ENCODE data around the gene SENP6. TPM values are rescaled to one million over a fixed set of nuclear protein-coding genes. Genes with fewer than 3 reads are reported as not detected.
"Not testable (repeated sequence)": the region's sequence is repeated elsewhere in the genome, so short reads cannot be mapped to it uniquely, and the experiment has no call there.

The SENP6 gene
- total RNA-seq, 1 experiment from 2014 or later, result 90.9 TPM

DNA sequence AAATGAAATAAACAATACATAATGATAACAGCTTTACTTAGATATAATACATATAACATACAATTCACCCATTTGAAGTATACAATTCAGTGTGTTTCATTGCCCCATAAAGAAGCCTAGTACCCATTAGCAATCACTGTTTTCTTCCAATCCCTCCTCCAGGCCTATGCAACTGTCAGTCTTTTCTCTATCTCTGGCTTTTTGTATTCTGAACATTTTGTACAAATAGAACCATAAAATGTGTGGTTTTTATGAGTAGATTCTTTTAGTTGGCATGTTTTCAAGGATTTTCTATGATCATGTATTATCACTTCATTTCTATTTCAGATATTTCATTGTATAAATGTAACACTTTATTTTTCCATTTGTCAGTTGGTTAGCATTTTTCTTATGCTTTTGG is 92.7 kb downstream of the SENP6 start (continued):
- TF ChIP-seq ZBTB43 (CRISPR knock-in tag; IDR thresholded peaks at IDR 0.05), result no peak

DNA sequence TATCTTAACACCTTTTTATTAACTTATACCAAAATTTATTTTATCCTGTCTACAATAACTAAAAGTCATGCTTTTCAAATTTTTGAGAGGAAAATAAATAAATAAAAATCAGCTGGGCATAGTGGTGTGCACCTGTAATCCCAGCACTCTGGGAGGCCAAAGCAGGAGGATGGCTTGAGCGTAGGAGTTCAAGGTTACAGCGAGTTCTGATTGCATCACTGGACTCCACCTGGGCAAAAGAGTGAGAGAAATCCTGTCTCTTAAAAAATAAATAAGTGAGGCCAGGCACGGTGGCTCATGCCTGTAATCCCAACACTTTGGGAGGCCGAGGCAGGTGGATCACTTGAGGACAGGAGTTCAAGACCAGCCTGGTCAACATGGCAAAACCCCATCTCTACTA is 106.7 kb downstream of the SENP6 start:
- ATAC-seq; H3K27ac Mint-ChIP-seq; DNase-seq (ENCODE audit: low spot score); H3K9me3 Mint-ChIP-seq; H3K4me1 Mint-ChIP-seq; CTCF ChIA-PET; H3K27me3 Mint-ChIP-seq (ENCODE audit: low read depth); H3K4me3 Mint-ChIP-seq; POLR2A ChIA-PET: not testable (repeated sequence)
- H3K36me3 Mint-ChIP-seq, result peaks cover 43% of the 10 kb centered on the region

DNA sequence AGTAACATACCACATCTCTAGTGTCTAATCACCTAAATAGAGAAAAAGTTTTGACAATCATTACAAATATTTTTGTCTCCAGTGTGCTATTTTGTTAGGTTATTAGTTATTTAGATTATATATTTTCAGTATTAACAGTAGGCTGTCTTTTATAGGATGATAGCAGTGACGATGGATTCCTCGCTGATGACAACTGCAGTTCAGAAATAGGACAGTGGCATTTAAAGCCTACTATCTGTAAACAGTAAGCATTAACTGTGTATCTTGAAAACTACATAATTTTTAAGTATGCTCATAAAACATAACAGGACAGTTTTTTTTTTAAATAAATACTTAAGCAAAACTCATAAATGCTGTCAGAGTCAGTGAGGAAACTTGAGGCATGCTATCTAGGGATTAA is 109.5 kb downstream of the SENP6 start:
- H3K27me3 Mint-ChIP-seq (ENCODE audit: low read depth), result no peaks in the 10 kb centered on the region
- no peak overlapping the region for H3K4me3 Mint-ChIP-seq
- H3K4me1 Mint-ChIP-seq, result no peaks in the 10 kb centered on the region
- no peaks in the 10 kb centered on the region for H3K9me3 Mint-ChIP-seq
- ATAC-seq (no peak), DNase-seq (ENCODE audit: low spot score) (no peak)
- peaks cover 47% of the 10 kb centered on the region for H3K36me3 Mint-ChIP-seq
- CTCF ChIA-PET, result no interaction called here
- TF ChIP-seq ZBTB21 (CRISPR knock-in tag; IDR thresholded peaks at IDR 0.05; ENCODE audit: borderline replicate concordance), result no peak
- no peak for TF ChIP-seq PRDM15 (CRISPR knock-in tag; IDR thresholded peaks at IDR 0.05)
- no peak for TF ChIP-seq TEAD4 (CRISPR knock-in tag; IDR thresholded peaks at IDR 0.05)
- TF ChIP-seq AFF4 (CRISPR knock-in tag; IDR thresholded peaks at IDR 0.05; ENCODE audit: borderline replicate concordance), result no peak
- no peak for TF ChIP-seq ELF4 (CRISPR knock-in tag; IDR thresholded peaks at IDR 0.05; ENCODE audit: low read depth)
- TF ChIP-seq IRF2 (CRISPR knock-in tag; IDR thresholded peaks at IDR 0.05; ENCODE audit: borderline replicate concordance, low read depth), result no peak
- TF ChIP-seq ZNF512 (CRISPR knock-in tag; IDR thresholded peaks at IDR 0.05; ENCODE audit: borderline replicate concordance), result no peak
- no peak overlapping the region for H3K27ac Mint-ChIP-seq
- POLR2A ChIA-PET, result no interaction called here

- peaks cover 11% of the 10 kb centered on the region for H3K36me3 Mint-ChIP-seq
- H3K9me3 Mint-ChIP-seq, result no peaks in the 10 kb centered on the region
- ChIA-PET CTCF (no interaction called here), POLR2A (interaction anchor here (0.7 kb wide), 1 partner anchor 199 kb away, joined by 3 read pairs; no protein-coding TSS in a partner anchor)
- no peaks in the 10 kb centered on the region for H3K27me3 Mint-ChIP-seq (ENCODE audit: low read depth)
- no peak overlapping the region for H3K27ac Mint-ChIP-seq
- DNase-seq (ENCODE audit: low spot score) (no peak), ATAC-seq (no peak)
- no peaks in the 10 kb centered on the region for H3K4me1 Mint-ChIP-seq
- H3K4me3 Mint-ChIP-seq, result no peak overlapping the region
- TF ChIP-seq HMGA2 (CRISPR knock-in tag; IDR thresholded peaks at IDR 0.05), result no peak
- no peak for TF ChIP-seq JAZF1 (CRISPR knock-in tag; IDR thresholded peaks at IDR 0.05)
- TF ChIP-seq USF2 (CRISPR knock-in tag; IDR thresholded peaks at IDR 0.05), result no peak
- TF ChIP-seq NFATC4 (CRISPR knock-in tag; IDR thresholded peaks at IDR 0.05), result no peak
- TF ChIP-seq, protein P1, sequence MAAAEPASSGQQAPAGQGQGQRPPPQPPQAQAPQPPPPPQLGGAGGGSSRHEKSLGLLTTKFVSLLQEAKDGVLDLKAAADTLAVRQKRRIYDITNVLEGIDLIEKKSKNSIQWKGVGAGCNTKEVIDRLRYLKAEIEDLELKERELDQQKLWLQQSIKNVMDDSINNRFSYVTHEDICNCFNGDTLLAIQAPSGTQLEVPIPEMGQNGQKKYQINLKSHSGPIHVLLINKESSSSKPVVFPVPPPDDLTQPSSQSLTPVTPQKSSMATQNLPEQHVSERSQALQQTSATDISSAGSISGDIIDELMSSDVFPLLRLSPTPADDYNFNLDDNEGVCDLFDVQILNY (CRISPR knock-in tag; IDR thresholded peaks at IDR 0.05), result no peak
- no peak for TF ChIP-seq GTF2I (CRISPR knock-in tag; conservative IDR thresholded peaks at IDR 0.05)
- TF ChIP-seq GABPB1 (CRISPR knock-in tag; IDR thresholded peaks at IDR 0.05), result no peak
- no peak for TF ChIP-seq ZNF121 (CRISPR knock-in tag; IDR thresholded peaks at IDR 0.05)
- no peak for TF ChIP-seq ZNF317 (CRISPR knock-in tag; IDR thresholded peaks at IDR 0.05; ENCODE audit: borderline replicate concordance, low read depth)
- no peak for TF ChIP-seq EMX1 (CRISPR knock-in tag; IDR thresholded peaks at IDR 0.05)
- TF ChIP-seq TCF7 (CRISPR knock-in tag; IDR thresholded peaks at IDR 0.05; ENCODE audit: low read depth), result no peak
- TF ChIP-seq ZNF671 (CRISPR knock-in tag; IDR thresholded peaks at IDR 0.05), result no peak
Measured at GRCh38 chr6:75719133-75719532, 117.5 kb downstream of the SENP6 start.

Measured in WTC11 (cell line).